GM21526 (cell line): Measurements from ENCODE around the gene TRPC4.
"Not testable (repeated sequence)": the region's sequence is repeated elsewhere in the genome, so short reads cannot be mapped to it uniquely, and the experiment has no call there.

Source experiments
- ATAC-seq: cut with Tn5 transposase; IDR thresholded peaks from one replicate; pipeline ENCODE4 v1.9.1; 2021; ENCODE audit warnings: moderate library complexity; ENCODE audit not compliant: unreplicated experiment, low FRiP score

The TRPC4 gene

DNA sequence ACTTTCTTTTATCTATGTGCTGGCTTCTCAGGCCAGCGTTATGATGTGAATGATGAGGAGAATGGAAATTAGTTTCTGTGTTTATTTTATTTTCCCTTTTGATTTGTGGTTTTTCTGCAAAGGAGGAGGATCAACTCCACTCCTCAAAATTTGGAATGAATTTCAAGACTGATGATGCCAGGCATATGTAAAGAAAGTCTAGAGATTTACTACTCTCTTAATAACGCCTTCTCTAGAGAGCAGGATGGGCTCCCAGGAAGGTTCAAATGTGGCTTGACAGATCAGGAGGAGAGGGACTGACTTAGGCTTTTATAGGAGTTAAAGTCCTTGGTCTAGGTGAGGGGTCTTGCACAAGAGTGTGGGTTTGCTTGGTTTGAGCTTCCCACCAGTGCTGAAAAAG lies 255.9 kb downstream of the TRPC4 start:
- no peak for ATAC-seq

DNA sequence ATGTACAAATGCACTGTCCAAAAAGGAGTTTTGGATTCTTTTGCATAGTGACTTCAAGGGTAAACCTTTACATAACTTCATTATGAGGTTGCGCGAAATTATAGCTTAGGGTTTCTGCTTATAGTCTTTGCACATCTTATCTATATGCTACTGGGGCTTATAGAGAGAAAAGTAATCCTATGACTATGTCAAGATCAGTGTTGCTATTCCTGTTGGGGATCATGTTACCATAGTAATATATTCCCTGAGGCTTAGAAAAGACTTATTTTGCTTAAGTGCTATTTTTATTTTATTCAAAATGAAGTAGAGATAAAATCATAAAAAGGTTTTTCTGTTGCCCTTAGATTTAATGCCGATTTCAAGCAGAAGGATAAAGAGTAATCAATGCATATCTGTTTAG lies 256.3 kb downstream of the TRPC4 start:
- ATAC-seq, result no peak

DNA sequence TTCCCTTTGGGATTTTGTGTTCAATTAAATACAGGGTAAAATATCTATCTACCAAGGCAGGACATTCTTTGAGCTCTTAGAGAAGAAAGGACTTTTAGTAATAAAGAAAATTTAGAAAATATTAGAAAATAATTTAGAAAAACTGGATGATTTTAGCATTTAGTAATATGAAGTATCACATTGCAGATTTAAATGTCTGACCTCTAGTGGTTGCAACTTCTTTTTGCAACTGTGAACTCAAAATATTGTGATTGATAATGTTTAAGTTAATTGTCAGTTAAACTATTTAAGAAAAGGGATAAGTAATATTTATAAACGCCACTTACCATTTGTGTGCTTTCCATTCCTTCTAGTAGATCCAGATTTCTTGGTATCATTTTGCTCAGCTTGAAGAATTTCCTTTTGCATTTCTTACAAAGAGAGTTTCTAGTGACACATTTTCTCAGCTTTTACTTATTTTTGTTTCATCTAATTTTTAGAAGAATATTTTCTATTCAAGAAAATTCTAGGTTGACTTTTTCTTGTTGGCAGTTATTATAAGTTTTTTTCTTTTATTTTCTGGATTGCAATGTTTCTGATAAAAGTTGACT lies 260.7 kb downstream of the TRPC4 start:
- no peak for ATAC-seq

DNA sequence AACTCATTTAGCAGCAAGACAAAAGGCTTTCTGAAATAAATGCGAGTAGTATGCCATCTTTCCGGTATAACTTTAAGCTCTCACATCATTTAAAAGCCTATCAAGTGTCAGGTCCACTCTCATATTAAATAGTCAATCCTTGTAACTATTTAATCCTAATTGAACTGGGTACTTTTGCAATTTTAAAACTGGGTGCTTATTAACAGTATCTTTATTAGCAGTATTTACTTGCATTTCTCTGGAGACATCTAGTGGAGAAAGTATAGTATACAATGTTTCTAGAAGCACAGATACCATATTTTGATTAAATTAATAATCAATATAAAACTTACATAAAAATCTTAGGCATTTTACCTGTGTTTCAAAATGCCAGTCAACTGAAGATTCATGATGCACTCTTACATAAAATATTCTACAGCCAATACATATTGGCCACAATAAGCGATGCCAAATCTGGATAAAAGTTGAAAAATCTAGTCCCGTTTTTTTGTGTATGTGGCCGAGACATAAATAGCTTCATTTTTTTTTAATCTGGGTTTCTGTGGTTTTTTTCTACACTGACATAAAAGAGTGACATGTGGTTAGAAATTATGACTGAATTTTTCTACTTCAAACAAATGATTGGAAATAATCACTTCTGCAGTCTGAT lies 266.7 kb downstream of the TRPC4 start:
- ATAC-seq, result no peak

DNA sequence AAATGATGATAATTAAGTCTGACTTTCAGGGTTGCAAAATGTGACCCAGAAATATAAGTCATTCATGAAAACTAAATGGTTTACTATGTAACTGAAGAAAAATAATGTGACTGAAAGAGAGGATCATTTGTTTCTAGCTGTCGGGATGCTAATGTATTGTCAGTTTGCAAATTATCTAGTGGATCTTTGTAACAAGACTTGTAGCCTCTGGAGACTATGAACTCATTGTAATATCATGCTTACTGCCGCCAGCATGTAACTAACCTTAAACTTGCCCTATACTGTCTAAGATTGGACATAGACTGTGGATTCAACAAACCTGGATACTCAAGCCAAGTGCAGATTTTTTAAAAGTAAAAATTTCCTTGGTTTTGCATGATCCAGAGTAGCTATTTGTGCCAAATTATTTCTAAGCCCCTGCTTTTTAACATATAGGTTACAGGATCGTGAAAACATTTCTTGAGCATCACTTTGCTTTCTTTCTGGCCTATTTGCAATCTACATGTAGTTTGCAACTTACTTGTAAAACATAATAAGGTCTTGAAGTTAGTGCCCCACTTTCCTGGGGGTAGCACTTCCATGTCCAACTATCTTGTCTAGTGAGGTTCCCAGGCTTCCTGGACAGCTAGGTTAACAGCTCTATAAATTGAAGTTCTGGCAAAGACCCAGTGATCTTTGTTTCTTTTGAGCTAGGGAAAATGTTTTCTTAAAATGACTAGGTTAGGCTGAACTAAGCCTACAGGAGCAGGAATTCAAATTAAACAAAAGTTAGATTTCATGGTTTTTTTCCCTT lies 267.7 kb downstream of the TRPC4 start:
- no peak for ATAC-seq

DNA sequence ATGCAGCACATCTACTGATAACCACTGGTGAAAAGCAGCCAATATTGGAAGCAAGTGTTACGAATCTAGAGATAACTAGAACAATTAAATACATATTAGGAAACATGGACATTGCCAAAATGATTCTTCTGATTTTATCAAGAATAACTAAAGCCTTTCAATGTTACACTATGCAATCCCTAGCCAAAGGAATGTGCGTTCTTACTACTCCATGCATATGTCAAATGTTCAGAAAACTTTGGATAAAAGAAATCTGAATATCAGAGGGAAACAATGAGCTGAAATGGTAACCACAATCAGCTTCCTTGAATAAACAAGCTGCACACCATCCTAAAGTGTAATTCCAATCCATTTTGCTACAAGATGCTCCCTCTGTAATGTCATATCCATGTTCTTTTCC lies 270.1 kb downstream of the TRPC4 start:
- no peak for ATAC-seq

DNA sequence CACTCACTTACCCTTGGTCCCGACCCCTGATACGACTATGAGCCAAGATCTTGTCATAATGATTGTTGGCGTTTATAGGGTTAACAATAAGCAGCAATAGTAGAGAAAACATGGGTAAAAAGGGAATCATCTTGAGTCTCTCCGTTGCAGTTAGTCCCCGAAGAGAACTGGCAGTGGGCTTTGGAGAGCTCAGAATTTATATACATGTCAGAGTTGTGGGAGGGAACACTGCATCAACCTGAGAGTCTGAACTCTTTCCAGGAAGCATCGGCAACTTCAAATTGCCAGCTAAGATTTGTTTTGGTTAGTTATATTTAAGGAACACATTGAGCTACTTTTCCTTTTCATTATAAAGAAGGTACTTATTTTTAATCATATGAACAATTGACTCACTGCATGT lies 271.0 kb downstream of the TRPC4 start, which contains the start of gene POSTN:
Gene POSTN (minus strand): TSS at position 172 of the 400 bp plus-strand sequence. CDS start 42 bp downstream, at position 130.
- no peak for ATAC-seq

DNA sequence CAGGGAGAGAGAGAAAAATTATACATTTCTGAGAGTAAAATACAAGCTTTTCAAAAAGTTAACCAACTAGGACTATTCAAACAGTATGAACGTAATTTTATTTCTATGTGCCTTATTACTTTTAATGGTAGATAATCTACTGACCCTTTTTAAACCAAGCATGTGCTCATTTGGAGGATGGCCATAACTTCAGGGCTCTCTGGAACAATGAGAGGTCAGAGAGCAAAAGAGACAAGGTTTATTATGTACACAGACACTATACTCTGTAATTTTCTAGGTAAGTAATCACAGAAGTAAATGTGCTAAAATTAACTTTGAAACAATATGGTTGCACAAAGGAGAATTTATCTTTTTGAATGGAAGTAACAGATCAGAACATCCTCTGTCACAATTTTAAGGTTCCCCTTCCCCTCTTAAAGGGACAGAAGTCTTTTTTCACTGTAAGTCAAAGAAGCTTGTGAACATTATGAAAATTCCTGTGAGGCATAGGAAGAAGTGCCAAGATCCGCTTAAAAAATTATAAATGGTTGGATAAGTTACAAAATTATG lies 272.0 kb downstream of the TRPC4 start:
- ATAC-seq, result no peak

DNA sequence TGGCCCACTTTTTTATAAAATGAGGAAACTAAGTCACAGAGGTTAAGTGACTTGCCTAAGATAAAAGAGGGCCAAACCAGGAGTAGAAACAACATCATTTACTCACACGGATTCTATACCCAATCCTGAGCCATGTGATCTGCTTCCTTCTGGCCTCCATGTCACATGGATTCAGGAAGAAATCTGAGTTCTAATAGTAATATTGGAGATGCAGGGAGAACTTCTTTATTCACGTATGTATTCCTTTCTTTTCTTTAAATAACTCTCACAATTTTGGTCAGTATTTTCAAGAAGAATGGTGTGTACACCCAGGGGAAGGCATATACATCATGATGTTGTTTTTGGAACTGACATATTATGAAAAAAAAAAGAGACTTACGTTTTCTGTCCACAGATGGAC lies 272.8 kb downstream of the TRPC4 start:
- no peak for ATAC-seq

DNA sequence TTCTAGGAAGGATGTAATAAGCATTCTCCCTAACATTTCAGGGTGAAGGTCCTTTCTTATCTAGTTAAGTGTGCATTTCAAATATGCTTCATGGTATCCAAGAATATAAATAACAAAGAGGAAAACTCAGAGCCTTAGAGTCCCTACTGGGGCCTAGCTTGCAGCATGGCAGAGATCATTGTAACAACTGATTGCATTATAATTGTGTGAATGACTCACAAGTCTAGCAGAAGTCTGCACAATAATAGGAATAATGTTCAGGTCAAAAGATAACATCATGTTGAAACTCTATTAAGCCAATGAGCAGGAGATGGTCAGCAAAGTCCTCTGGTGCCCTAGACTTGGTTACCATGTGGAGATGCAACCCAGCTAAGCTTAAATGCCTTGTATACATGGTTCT lies 274.4 kb downstream of the TRPC4 start:
- ATAC-seq, result no peak

DNA sequence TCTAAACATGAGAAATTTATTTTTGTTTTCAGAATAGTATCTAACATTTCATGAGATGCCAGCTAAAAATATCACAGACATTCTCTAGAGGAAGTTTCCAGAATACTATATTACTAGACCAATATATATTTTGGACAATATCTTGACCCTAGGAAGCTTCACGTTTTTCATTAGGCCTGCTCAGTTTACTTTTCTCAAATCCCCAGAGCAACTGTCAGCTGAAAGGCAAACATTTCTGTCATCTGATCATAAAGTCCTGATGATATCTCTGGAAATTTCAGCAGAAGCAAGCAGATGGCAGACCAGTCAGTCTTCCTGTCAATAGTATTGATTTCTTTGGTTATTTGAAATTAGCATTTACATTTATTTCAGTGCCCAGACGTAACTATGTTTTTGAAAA lies 275.0 kb downstream of the TRPC4 start:
- no peak for ATAC-seq

DNA sequence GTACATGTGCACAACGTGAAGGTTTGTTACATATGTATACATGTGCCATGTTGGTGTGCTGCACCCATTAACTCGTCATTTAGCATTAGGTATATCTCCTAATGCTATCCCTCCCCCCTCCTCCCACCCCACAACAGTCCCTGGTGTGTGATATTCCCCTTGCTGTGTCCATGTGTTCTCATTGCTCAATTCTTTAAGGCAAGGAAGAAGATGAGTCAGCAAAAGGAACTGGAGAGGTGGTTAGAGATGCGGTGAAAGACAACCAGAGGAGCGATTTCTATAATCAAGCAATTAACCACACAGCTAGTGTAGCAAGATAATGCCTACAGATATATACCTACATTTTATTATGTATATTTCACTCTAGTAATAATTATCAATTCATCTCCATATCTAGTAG lies 280.2 kb downstream of the TRPC4 start:
- ATAC-seq, result not testable (repeated sequence)

DNA sequence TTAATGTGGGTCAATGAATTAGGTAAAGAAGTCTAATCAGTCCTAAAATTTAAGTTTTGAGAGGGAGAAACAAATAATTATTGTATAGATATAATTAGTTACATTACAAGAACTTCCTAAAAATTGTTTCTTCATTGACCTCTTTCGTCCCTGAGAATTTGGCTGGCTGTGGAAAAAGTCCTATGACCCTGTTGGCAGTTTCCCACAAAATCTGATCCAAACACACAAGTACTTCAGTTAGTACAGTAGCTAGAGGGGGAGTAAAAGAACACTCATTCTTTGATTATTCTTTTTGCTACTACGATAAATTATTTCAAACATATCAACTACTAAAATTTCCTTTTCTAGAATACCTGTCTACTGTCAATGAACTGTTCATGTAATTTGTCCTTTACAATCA lies 282.3 kb downstream of the TRPC4 start:
- no peak for ATAC-seq
